ENCODE results near the gene RANGAP1. TPM values are rescaled to one million over a fixed set of nuclear protein-coding genes. Genes with fewer than 3 reads are reported as not detected.

RANGAP1 gene
- total RNA-seq, 1 donor from 2014 or later = 49.7 TPM

- no peak overlapping the region for H3K4me3 Mint-ChIP-seq (ENCODE audit: unreplicated experiment)
- TF ChIP-seq CTCF (IDR thresholded peaks at IDR 0.05) = no peak
- no peaks in the 10 kb centered on the region for H3K27me3 Mint-ChIP-seq (ENCODE audit: unreplicated experiment)
- H3K4me1 Mint-ChIP-seq (ENCODE audit: unreplicated experiment) = no peaks in the 10 kb centered on the region
- H3K9me3 Mint-ChIP-seq (ENCODE audit: unreplicated experiment) = no peaks in the 10 kb centered on the region
- H3K27ac Mint-ChIP-seq (ENCODE audit: unreplicated experiment) = no peak overlapping the region
- peaks cover 17% of the 10 kb centered on the region for H3K36me3 Mint-ChIP-seq (ENCODE audit: unreplicated experiment)
- no peak for DNase-seq (ENCODE audit: extremely low spot score, unreplicated experiment)
Measured at GRCh38 chr22:41226723-41227655, 59.0 kb downstream of the RANGAP1 start.

GRCh38 chr22:41223535-41223934 lies 62.5 kb downstream of the RANGAP1 start:
- TF ChIP-seq CTCF (IDR thresholded peaks at IDR 0.05) = no peak
- H3K27ac Mint-ChIP-seq (ENCODE audit: unreplicated experiment) = no peak overlapping the region
- H3K4me3 Mint-ChIP-seq (ENCODE audit: unreplicated experiment) = no peak overlapping the region
- H3K4me1 Mint-ChIP-seq (ENCODE audit: unreplicated experiment) = no peaks in the 10 kb centered on the region
- H3K27me3 Mint-ChIP-seq (ENCODE audit: unreplicated experiment) = no peaks in the 10 kb centered on the region
- peaks cover 17% of the 10 kb centered on the region for H3K36me3 Mint-ChIP-seq (ENCODE audit: unreplicated experiment)
- no peak for DNase-seq (ENCODE audit: extremely low spot score, unreplicated experiment)
- no peaks in the 10 kb centered on the region for H3K9me3 Mint-ChIP-seq (ENCODE audit: unreplicated experiment)

- no peak for DNase-seq (ENCODE audit: extremely low spot score, unreplicated experiment)
- H3K27ac Mint-ChIP-seq (ENCODE audit: unreplicated experiment) = peak overlapping the region; percentile 57
- H3K27me3 Mint-ChIP-seq (ENCODE audit: unreplicated experiment) = no peaks in the 10 kb centered on the region
Measured at GRCh38 chr22:41222846-41223507, 63.0 kb downstream of the RANGAP1 start.

GRCh38 chr22:41217553-41218157 lies 68.3 kb downstream of the RANGAP1 start:
- no peak for TF ChIP-seq CTCF (IDR thresholded peaks at IDR 0.05)
- Mint-ChIP-seq H3K27ac (ENCODE audit: unreplicated experiment) (peak overlapping the region; percentile 94), H3K4me1 (ENCODE audit: unreplicated experiment) (peaks cover 29% of the 10 kb centered on the region), H3K36me3 (ENCODE audit: unreplicated experiment) (peaks cover 31% of the 10 kb centered on the region), H3K9me3 (ENCODE audit: unreplicated experiment) (no peaks in the 10 kb centered on the region), H3K27me3 (ENCODE audit: unreplicated experiment) (no peaks in the 10 kb centered on the region), H3K4me3 (ENCODE audit: unreplicated experiment) (peak overlapping the region; percentile 53)
- DNase-seq (ENCODE audit: extremely low spot score, unreplicated experiment) = no peak

More at GRCh38 chr22:41222846-41223507, 63.0 kb downstream of the RANGAP1 start:
- TF ChIP-seq CTCF (IDR thresholded peaks at IDR 0.05) = no peak
- peaks cover 2% of the 10 kb centered on the region for H3K4me1 Mint-ChIP-seq (ENCODE audit: unreplicated experiment)
- no peak overlapping the region for H3K4me3 Mint-ChIP-seq (ENCODE audit: unreplicated experiment)
- H3K9me3 Mint-ChIP-seq (ENCODE audit: unreplicated experiment) = no peaks in the 10 kb centered on the region
- H3K36me3 Mint-ChIP-seq (ENCODE audit: unreplicated experiment) = peaks cover 17% of the 10 kb centered on the region
